Measurements from ENCODE around the gene DOCK9.

Gene DOCK9

DNA sequence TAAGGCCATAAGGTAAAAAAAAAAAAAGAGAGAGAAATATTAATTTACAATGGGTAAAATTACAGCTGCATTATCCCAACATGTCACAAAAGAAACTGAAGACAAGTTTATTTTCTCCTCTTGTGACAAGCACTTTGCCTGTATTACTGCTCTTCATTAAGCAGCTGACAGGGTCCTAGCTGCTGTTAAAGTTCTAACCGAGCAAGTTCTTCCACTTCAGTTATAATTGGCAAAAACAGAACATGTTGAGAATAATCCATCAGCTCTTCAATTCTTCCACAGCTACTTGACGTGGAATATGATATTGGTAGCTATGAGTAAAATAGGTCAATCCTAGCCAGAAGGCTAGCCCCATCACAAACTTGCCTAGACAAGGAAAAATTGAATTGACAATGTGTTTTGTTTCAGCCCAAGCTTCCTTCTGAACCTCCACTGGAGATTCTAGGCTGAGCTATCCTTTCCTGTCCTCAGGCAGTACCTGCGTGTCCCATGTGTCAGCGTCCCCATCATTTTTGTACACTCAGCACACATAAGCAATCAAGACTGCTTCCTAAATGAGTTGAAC is 32.2 kb upstream of the DOCK9 start:
- Histone ChIP-seq H3K27me3 (ENCODE audit: control insufficient read depth in 1 of 2, insufficient read depth in 1 of 2, low read length in 2 of 2) (no peaks in the 10 kb centered on the region), H4K91ac (ENCODE audit: low read length) (no peak overlapping the region), H2AK5ac (ENCODE audit: low read length, severe bottlenecking) (no peak overlapping the region), H2BK15ac (ENCODE audit: low read depth, poor library complexity, severe bottlenecking) (no peak overlapping the region), H2BK12ac (ENCODE audit: low read length in 2 of 2) (no peak overlapping the region), H2BK5ac (ENCODE audit: low read depth, low read length, poor library complexity, severe bottlenecking) (no peak overlapping the region), H3K18ac (ENCODE audit: low read depth in 1 of 2, low read length in 2 of 2) (no peak overlapping the region), H2AFZ (ENCODE audit: low read depth, low read length) (no peak overlapping the region), H3K36me3 (ENCODE audit: control insufficient read depth in 1 of 2, insufficient read depth in 2 of 2, low read depth in 1 of 2, low read length in 2 of 2) (no peaks in the 10 kb centered on the region), H3K79me1 (replicated peaks; ENCODE audit: low read length, poor library complexity, severe bottlenecking) (peaks cover 2% of the 10 kb centered on the region), H3K23ac (ENCODE audit: low read length in 2 of 2) (no peak overlapping the region), H3K4me2 (ENCODE audit: low read length, poor library complexity, severe bottlenecking) (no peak overlapping the region), H3K27ac (ENCODE audit: low read length, poor library complexity, severe bottlenecking) (no peak overlapping the region), H3K14ac (ENCODE audit: low read length in 2 of 2) (no peak overlapping the region), H3K9ac (ENCODE audit: low read length) (no peak overlapping the region), H4K8ac (ENCODE audit: low read length) (no peak overlapping the region), H2BK120ac (ENCODE audit: low read depth, low read length) (no peak overlapping the region), H3K4ac (ENCODE audit: low read depth in 1 of 2, low read length in 2 of 2) (peak overlapping the region in 1 of 2 experiments; percentile 6), H3K4me1 (ENCODE audit: control insufficient read depth, insufficient read depth, low read depth, low read length) (no peaks in the 10 kb centered on the region), H3K9me3 (ENCODE audit: control insufficient read depth, low read length) (no peaks in the 10 kb centered on the region), H3K4me3 (ENCODE audit: insufficient read depth in 1 of 2, low read depth in 1 of 2, low read length in 2 of 2) (no peak overlapping the region)
- 93% methylated on average over 3 of the region's 4 CpGs for WGBS
- DNase-seq = no peak

DNA sequence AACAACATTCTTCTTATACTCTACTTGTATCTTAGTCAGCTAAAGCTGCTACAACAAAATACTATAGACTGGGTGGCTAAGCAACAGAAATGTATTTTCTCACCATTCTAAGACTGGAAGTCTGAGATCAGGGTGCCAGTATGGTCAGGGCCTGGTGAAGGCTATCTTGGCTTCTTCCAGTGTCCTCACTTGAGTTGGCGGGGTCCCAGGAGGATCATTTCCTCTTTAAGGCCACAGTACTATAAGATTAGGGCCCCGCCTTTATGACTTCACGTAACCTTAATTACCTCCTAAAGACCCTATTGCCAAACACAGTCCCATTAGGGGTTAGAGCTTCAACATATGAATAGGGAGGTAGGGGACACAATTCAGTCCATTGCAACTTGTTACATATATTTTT is 30.7 kb upstream of the DOCK9 start:
- Histone ChIP-seq H2BK120ac (ENCODE audit: low read depth, low read length) (peak overlapping the region; percentile 62), H2AFZ (ENCODE audit: low read depth, low read length) (no peak overlapping the region), H3K4me2 (ENCODE audit: low read length, poor library complexity, severe bottlenecking) (no peak overlapping the region), H3K4me3 (ENCODE audit: insufficient read depth in 1 of 2, low read depth in 1 of 2, low read length in 2 of 2) (no peak overlapping the region), H3K4me1 (ENCODE audit: control insufficient read depth, insufficient read depth, low read depth, low read length) (no peaks in the 10 kb centered on the region), H4K8ac (ENCODE audit: low read length) (no peak overlapping the region), H2BK12ac (ENCODE audit: low read length in 2 of 2) (no peak overlapping the region), H3K4ac (ENCODE audit: low read depth in 1 of 2, low read length in 2 of 2) (no peak overlapping the region), H3K27ac (ENCODE audit: low read length, poor library complexity, severe bottlenecking) (no peak overlapping the region), H4K91ac (ENCODE audit: low read length) (no peak overlapping the region), H3K27me3 (ENCODE audit: control insufficient read depth in 1 of 2, insufficient read depth in 1 of 2, low read length in 2 of 2) (no peaks in the 10 kb centered on the region), H3K9me3 (ENCODE audit: control insufficient read depth, low read length) (no peaks in the 10 kb centered on the region), H3K9ac (ENCODE audit: low read length) (no peak overlapping the region), H3K14ac (ENCODE audit: low read length in 2 of 2) (no peak overlapping the region), H3K23ac (ENCODE audit: low read length in 2 of 2) (no peak overlapping the region), H2BK5ac (ENCODE audit: low read depth, low read length, poor library complexity, severe bottlenecking) (no peak overlapping the region), H2BK15ac (ENCODE audit: low read depth, poor library complexity, severe bottlenecking) (no peak overlapping the region), H2AK5ac (ENCODE audit: low read length, severe bottlenecking) (no peak overlapping the region), H3K79me1 (replicated peaks; ENCODE audit: low read length, poor library complexity, severe bottlenecking) (peaks cover 3% of the 10 kb centered on the region), H3K36me3 (ENCODE audit: control insufficient read depth in 1 of 2, insufficient read depth in 2 of 2, low read depth in 1 of 2, low read length in 2 of 2) (no peaks in the 10 kb centered on the region), H3K18ac (ENCODE audit: low read depth in 1 of 2, low read length in 2 of 2) (peak overlapping the region in 1 of 2 experiments; percentile 40)
- no peak for DNase-seq
- WGBS = 100% methylated on average over 1 of the region's 3 CpGs

DNA sequence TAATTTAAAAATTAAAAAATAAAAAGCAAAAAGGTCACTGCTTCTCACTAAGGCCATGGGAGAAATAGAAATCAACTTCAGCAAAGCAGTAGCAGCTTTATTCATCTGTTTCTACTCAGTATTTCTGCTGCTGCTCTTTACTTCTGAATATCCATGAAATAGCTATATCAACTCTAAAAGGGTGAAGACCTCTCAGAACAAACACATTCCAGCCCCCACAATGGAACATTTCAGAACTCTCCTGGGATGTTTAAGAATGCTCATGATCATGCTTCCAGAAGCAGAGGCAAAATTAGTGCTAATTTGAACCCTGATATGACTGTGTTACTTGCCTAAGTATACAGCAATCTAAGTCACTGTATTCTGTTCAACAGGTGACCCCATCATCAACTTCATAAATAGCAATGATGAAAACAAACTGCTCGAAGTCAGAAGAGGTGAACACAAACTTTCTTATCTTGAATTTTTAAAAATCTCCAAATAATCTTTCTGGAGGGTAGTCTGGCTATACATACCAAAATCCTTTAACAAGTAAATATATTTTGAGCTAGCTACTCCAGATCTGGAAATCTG is 29.6 kb upstream of the DOCK9 start:
- H2AK5ac ChIP-seq (ENCODE audit: low read length, severe bottlenecking) = no peak overlapping the region
- H3K36me3 ChIP-seq (ENCODE audit: control insufficient read depth in 1 of 2, insufficient read depth in 2 of 2, low read depth in 1 of 2, low read length in 2 of 2) = no peaks in the 10 kb centered on the region
- H3K4me1 ChIP-seq (ENCODE audit: control insufficient read depth, insufficient read depth, low read depth, low read length) = no peaks in the 10 kb centered on the region
- no peak overlapping the region for H3K4me3 ChIP-seq (ENCODE audit: insufficient read depth in 1 of 2, low read depth in 1 of 2, low read length in 2 of 2)
- WGBS = 83% methylated on average over 1 of the region's 1 CpG
- H3K23ac ChIP-seq (ENCODE audit: low read length in 2 of 2) = no peak overlapping the region
- H3K9ac ChIP-seq (ENCODE audit: low read length) = no peak overlapping the region
- DNase-seq = no peak
- H3K79me1 ChIP-seq (replicated peaks; ENCODE audit: low read length, poor library complexity, severe bottlenecking) = peaks cover 4% of the 10 kb centered on the region
- no peak overlapping the region for H3K27ac ChIP-seq (ENCODE audit: low read length, poor library complexity, severe bottlenecking)
- no peak overlapping the region for H3K18ac ChIP-seq (ENCODE audit: low read depth in 1 of 2, low read length in 2 of 2)
- no peak overlapping the region for H2BK5ac ChIP-seq (ENCODE audit: low read depth, low read length, poor library complexity, severe bottlenecking)
- H2BK15ac ChIP-seq (ENCODE audit: low read depth, poor library complexity, severe bottlenecking) = no peak overlapping the region
- no peak overlapping the region for H2AFZ ChIP-seq (ENCODE audit: low read depth, low read length)
- H3K27me3 ChIP-seq (ENCODE audit: control insufficient read depth in 1 of 2, insufficient read depth in 1 of 2, low read length in 2 of 2) = no peaks in the 10 kb centered on the region
- no peak overlapping the region for H3K4me2 ChIP-seq (ENCODE audit: low read length, poor library complexity, severe bottlenecking)
- H3K4ac ChIP-seq (ENCODE audit: low read depth in 1 of 2, low read length in 2 of 2) = no peak overlapping the region
- H2BK120ac ChIP-seq (ENCODE audit: low read depth, low read length) = no peak overlapping the region
- H4K8ac ChIP-seq (ENCODE audit: low read length) = no peak overlapping the region
- H2BK12ac ChIP-seq (ENCODE audit: low read length in 2 of 2) = no peak overlapping the region
- no peak overlapping the region for H4K91ac ChIP-seq (ENCODE audit: low read length)
- H3K14ac ChIP-seq (ENCODE audit: low read length in 2 of 2) = no peak overlapping the region
- H3K9me3 ChIP-seq (ENCODE audit: control insufficient read depth, low read length) = no peaks in the 10 kb centered on the region

DNA sequence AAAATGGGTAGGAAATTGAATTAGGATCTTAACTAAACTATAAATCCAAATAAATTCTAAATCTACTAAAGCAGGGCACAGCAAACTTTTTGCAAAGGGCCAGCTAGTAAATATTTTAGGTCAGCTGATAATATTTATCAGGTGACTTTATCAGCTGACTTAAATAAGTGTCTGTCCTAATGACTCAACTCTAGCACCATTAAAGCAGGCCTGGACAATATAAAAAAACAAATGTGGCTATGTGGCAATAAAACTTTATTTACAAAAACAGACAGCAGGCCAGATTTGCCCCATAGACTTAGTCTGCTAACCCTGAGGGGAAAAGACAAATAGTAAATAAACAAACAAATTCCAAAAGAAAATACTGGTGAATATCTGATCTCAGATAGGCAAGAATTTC is 27.7 kb upstream of the DOCK9 start:
- Histone ChIP-seq H3K4me1 (ENCODE audit: control insufficient read depth, insufficient read depth, low read depth, low read length) (no peaks in the 10 kb centered on the region), H3K9me3 (ENCODE audit: control insufficient read depth, low read length) (no peaks in the 10 kb centered on the region), H3K79me1 (replicated peaks; ENCODE audit: low read length, poor library complexity, severe bottlenecking) (peaks cover 4% of the 10 kb centered on the region), H2AFZ (ENCODE audit: low read depth, low read length) (no peak overlapping the region), H3K4me3 (ENCODE audit: insufficient read depth in 1 of 2, low read depth in 1 of 2, low read length in 2 of 2) (no peak overlapping the region), H3K18ac (ENCODE audit: low read depth in 1 of 2, low read length in 2 of 2) (no peak overlapping the region), H3K4me2 (ENCODE audit: low read length, poor library complexity, severe bottlenecking) (no peak overlapping the region), H3K23ac (ENCODE audit: low read length in 2 of 2) (no peak overlapping the region), H3K27ac (ENCODE audit: low read length, poor library complexity, severe bottlenecking) (no peak overlapping the region), H2BK12ac (ENCODE audit: low read length in 2 of 2) (no peak overlapping the region), H4K91ac (ENCODE audit: low read length) (no peak overlapping the region), H3K9ac (ENCODE audit: low read length) (no peak overlapping the region), H3K36me3 (ENCODE audit: control insufficient read depth in 1 of 2, insufficient read depth in 2 of 2, low read depth in 1 of 2, low read length in 2 of 2) (no peaks in the 10 kb centered on the region), H2BK15ac (ENCODE audit: low read depth, poor library complexity, severe bottlenecking) (no peak overlapping the region), H4K8ac (ENCODE audit: low read length) (no peak overlapping the region), H2AK5ac (ENCODE audit: low read length, severe bottlenecking) (no peak overlapping the region), H3K14ac (ENCODE audit: low read length in 2 of 2) (no peak overlapping the region), H2BK5ac (ENCODE audit: low read depth, low read length, poor library complexity, severe bottlenecking) (no peak overlapping the region), H2BK120ac (ENCODE audit: low read depth, low read length) (no peak overlapping the region), H3K4ac (ENCODE audit: low read depth in 1 of 2, low read length in 2 of 2) (no peak overlapping the region), H3K27me3 (ENCODE audit: control insufficient read depth in 1 of 2, insufficient read depth in 1 of 2, low read length in 2 of 2) (no peaks in the 10 kb centered on the region)
- no peak for DNase-seq

All from mesenchymal stem cell (in vitro differentiated cells and primary cell).